Glomerular visceral epithelial cell (primary cell): Measurements from ENCODE around the gene WWOX.

Source experiments
- DNase-seq: peaks from one replicate; pipeline ENCODE4 v3.0.0-alpha.2; 2016; ENCODE audit errors: extremely low spot score

The WWOX gene

DNA sequence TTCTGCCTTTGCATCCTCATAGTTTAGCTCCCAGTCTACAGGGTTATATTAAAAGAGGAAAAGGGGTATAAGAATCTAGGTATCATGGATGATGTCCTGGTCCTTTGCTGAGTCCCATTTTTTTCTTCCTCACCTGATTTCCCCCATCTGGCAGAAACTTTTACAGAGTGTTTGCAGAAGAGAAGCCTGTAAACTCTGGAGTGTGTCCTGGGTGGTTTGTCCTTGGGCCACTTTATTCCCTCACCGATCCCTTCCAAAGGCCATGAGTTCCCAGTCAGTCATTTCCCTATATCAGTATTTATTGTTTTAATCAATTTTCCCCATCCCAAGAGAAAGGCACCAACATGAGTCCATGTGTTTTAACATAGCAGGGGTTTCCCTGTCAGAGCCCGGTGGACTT, 638.2 kb downstream of the WWOX start:
- no peak for DNase-seq

DNA sequence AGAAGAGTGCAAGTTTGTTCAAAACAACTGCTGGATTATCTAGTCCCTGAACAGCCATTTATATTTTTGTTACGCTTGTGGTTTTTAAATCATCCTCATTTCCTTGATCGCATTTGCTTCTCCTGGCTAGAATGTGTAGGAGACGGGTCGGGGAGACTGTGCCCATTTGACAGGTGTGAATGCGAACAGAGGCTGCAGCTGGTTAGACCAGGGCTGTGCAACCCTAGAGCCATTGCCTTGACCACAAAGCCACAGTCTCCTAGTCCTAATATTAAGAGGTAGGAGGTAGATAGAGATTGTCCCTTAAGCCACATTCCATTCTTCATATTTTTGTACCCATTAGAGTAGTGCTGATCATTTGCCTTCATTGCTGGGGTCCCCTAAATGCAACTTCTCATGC, 639.1 kb downstream of the WWOX start:
- no peak for DNase-seq

DNA sequence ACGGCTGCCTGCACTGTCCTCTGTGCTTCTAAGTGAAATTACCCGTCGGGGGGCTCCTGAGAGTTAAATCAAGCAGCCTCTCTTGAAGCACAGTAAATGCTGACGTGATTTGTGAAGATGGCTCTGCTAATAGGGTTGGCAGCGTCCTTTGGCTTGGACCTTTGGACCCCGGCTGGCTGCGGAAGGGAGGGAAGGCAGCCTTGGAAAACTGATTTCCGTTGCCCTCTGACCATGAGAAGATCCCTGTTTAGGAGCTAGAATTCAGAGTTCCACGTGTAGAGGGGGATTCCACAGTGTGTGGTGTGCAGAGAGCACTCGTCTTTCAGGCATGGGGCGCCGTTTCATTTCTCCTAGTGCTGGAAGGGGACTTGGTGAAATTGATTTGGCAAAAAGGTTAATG, 640.8 kb downstream of the WWOX start:
- no peak for DNase-seq

DNA sequence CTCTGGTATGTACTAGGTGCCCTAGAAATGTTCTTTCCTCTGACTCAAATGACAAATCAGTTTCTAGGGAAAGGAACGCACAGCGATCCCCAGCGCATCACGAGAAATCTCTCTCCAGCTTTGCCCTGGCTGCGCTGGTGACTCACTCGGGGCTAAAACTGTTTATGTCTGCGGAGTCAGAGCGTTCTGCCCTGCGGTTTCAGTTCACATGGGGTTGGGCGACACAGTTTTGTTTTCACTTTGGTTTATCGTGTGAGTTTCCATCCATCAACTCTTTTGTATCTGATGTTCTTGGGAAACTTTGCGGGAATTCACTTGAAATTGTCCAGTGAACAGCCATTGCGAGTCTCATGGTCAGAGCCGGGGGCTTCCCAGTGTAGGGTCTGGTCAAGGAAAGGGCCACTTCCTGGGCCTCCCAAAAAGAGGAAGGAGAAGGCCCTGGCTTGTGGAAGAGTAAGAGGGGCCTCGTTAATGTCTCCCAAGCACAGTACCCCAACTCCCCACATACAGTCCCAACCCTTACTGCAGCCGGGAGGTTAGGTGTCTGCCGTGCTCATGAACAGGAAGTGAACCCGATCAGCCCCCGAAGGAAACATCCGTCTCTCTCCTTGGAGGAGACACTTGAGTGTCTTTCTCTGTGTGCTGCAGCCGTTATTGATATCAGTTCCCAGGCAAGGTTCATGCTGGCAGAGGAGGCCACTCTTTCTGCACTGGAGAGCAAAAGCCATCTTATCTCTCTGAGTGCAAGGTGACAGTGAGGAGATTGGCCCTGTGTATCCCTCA, 643.2 kb downstream of the WWOX start:
- DNase-seq = no peak

GRCh38 chr16:78743556-78743955, 644.1 kb downstream of the WWOX start:
- DNase-seq = no peak

GRCh38 chr16:78744099-78744498, 644.6 kb downstream of the WWOX start:
- no peak for DNase-seq

DNA sequence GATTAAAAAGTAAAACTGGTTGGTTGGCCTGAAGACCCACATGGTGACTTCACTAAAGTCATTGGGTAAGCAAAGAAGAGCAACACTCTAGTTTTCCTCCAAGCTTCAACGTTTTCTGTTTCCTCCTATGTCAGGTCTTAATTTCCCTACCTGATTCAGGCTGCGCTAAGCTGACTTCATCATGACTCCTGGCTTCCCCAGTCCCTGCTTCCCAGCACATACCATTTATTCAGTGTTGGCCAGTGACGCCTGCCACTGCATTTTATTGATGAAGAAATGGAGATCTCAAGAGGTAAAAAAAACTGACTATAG, 645.3 kb downstream of the WWOX start:
- DNase-seq = no peak

DNA sequence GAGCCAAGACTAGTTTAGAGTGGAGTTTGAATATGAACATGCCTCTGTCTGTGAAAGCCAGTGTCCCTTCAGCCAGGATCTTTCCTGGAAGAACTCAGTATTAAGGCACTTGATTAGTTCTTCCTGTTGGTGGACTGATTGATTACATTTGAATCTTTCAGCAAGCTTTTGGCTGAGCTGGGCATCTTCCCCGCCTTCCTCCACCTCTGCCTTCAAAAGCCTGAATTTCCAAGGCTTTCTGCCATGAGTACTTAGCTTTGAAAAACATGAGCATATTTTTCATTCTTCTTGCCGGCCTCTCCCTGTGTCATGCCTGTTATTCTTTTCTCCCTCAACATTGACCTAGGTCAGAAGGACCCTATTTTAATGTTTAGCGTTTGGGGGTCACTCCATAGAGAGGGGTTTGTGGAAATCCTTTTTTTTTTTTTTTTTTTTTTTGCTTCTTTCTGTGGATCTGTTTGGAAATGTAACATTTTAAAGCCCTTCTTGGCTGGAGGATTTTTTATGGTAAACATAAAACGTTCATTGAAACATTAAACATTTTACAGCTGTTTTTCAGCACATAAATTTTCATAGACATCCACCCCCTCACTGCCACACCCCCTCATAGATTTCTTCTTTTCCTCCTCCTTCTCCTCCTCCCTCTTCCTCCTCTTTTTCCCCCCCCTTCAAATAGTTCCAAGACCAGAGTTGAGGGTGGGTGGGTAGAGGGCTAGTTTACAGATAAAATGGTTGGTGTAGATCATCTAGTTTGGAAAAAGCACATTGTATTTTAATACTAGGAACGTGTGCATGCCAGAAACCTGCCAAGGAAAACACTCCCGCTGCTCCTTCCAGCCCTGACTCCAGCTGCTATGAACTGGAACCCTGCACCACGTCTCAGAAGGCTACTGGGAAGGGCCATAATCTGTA, 645.9 kb downstream of the WWOX start:
- DNase-seq = no peak

DNA sequence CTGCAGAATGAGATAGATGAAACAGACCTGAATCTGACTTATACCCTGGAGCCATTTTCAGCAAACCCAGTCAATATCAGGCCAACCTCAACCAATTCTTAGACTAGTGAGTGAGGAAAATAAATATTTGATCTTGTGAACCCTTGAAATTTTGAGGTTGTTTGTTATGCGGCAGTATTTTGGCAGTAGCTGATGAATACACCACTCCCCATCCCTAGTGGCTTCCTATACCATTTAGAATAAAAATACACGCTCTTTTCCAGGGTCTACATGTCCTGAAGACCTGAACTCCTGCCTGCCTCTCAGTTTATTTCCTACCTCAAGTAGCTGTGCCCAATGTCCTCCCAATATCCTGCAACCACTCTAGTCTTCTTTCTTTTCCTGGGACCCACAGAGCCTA, 647.3 kb downstream of the WWOX start:
- DNase-seq = no peak

DNA sequence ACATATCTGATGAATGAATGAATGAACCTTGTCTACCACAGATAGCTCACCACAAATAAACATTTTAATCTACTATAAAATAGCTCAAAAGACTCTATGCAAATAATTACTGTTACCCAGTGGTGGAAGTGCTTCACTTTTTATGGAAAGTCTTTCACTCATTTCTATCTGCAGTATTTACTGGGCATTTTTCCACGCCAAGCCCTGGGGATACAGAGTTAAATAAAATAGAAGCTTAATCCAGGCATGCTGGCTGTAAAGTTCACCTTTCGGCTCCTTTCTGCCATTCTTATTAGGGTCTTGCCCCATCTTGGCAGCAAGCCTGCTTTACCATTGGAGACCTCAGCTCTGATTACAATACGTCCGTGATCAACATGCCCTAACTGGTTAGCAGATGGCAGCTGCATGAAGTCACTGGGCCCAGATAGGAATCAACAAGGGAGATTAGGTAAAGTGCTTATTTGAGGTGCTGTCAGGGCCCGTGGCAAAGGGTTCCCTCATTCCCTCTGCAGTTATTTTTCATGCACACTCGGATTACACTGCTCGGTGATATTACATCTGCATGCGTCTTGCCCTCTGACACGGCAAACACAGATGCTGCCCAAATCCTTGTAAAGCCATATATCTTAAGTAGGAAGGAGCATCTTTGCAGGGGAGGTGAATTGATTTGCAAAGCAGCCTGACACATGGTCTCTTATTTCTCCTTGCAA, 648.9 kb downstream of the WWOX start:
- no peak for DNase-seq

- no peak for DNase-seq
Measured at GRCh38 chr16:78749745-78750268, 650.4 kb downstream of the WWOX start.

- DNase-seq = no peak
Measured at GRCh38 chr16:78750611-78751010, 651.2 kb downstream of the WWOX start.

DNA sequence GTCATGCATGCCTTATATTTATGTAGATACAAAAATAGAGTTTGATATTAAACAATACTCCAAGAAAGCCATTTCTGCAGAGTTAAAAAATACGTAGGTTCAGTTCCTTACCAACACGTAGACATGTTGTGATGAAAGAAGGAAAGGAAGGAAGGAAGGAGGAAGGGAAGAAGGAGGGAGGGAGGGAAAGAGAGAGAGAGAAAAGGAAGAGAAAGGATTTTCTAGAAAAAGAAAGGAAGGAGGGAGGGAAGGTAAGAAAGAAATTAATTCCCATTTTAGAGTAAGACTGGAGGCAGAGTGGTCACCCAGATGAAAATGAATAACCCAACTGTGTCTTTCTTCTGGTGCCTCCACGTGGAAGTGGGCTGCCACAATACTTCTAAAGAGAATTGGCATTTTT, 652.1 kb downstream of the WWOX start:
- no peak for DNase-seq

- no peak for DNase-seq
Measured at GRCh38 chr16:78754713-78755112, 655.3 kb downstream of the WWOX start.

- no peak for DNase-seq
Measured at GRCh38 chr16:78755751-78756661, 656.6 kb downstream of the WWOX start.

DNA sequence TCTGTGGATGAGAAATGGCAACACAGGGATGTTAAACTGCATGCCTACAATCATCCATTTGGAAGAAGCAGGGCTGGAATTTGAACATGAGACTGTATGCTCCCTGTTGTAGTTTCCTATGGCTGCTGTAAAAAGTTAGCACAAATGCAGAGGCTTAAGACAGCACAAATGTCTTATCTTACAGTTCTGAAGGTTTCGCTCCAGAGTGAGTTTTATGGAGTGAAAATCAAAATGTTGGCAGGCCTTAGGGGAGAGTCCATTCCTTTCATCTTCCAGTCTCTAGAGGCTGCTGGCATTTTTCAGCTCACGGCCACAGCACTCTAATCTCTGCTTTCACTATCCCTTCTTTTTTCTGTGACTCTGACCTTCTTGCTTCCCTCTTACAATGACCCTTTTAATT, 660.1 kb downstream of the WWOX start:
- no peak for DNase-seq

- no peak for DNase-seq
Measured at GRCh38 chr16:78760611-78761010, 661.2 kb downstream of the WWOX start.

DNA sequence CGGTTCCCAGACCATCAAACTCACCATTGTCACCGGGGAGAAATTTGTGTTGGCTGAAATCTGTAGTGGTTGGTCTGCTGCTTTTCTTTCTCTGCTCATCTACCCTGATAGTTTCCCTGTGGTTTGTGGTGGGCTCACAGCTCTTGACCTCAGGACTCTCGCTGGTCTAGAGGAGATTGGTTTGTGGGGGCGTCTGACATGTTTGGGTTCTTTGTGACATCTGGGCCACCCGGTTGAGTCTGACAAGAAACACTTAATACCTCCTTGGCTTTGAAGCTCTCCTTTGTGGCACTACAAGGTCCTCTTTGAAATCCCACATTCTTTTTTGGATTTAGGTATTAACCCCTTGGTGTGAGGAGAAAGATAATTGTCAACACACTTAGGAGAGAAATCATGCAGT, 662.0 kb downstream of the WWOX start:
- DNase-seq = no peak

- no peak for DNase-seq
Measured at GRCh38 chr16:78762222-78762621, 662.8 kb downstream of the WWOX start.

- DNase-seq = no peak
Measured at GRCh38 chr16:78763821-78764440, 664.5 kb downstream of the WWOX start.

DNA sequence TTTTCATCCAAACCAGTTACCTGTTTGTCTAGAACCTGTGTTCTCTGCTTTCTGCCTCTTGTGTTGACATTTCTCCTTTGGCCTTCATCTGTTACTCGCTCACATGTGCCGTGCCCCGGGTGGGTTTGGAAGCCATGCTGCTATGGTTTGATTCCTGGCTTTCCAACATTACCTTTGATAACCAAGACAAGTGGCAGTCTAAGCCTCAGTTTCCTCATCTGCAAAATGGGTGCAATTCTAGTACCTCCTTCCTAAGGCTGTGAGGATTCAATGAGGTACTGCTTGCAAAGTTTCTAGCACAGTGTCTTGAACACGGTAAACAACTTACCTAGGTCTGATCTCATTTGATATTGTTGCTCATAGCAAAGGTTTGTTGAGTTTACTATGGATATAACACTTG, 665.0 kb downstream of the WWOX start:
- no peak for DNase-seq
